K562 (cell line): ENCODE results near the gene TBXAS1. TPM values are rescaled to one million over a fixed set of nuclear protein-coding genes. Genes with fewer than 3 reads are reported as not detected.

Source experiments
- HDAC1 ChIP-seq, 2 experiments: fragments of 450-650 bp; IDR thresholded peaks; 2 replicates each; pipeline ENCODE4 v1.6.1; 2016 to 2017; ENCODE audit warnings: inconsistent platforms in 1 of 2, mild to moderate bottlenecking in 1 of 2, moderate library complexity in 1 of 2
- RFX1 ChIP-seq: fragments of 450-650 bp; IDR thresholded peaks from 2 replicates; pipeline ENCODE4 v1.6.1; 2016; ENCODE audit warnings: mild to moderate bottlenecking, moderate library complexity
- TAF1 ChIP-seq: IDR thresholded peaks from 2 replicates; pipeline ENCODE4 v1.6.1; 2011; ENCODE audit warnings: mild to moderate bottlenecking, low read length, moderate library complexity; ENCODE audit not compliant: insufficient read depth, control insufficient read depth, severe bottlenecking; ENCODE audit errors: extremely low read depth
- ZNF121 ChIP-seq: sonication (generic); formaldehyde crosslinking; conservative IDR thresholded peaks from 2 replicates; pipeline ENCODE4 v1.8.0; 2022; ENCODE audit warnings: missing genetic modification reagents
- ZNF133 ChIP-seq: fragments of 250-450 bp; sonication (Bioruptor Pico); IDR thresholded peaks from 2 replicates; pipeline ENCODE4 v1.4.0; 2020; ENCODE audit warnings: mild to moderate bottlenecking
- polyA plus RNA-seq, 8 experiments: library from polyadenylated mRNA; depleted of rRNA in 4 of 8; stranded (reverse) in 5 of 8; unstranded in 3 of 8; fragments of >200 nt; fragmentation: Nextera tagmentation in 2 of 8; fragmentation: Illumina TruSeq in 1 of 8; extraction: Ambion mirVana in 2 of 8; extraction: Trizol in 1 of 8; gene quantifications; 2 replicates each; pipeline versions ENCODE4 v1.2.1 to v1.2.3, GENCODE V29; 2011 to 2014; ENCODE audit warnings: inconsistent platforms in 1 of 8, missing spikeins in 1 of 8
- total RNA-seq, 7 experiments: library from RNA; depleted of rRNA in 6 of 7; stranded (reverse); fragments of >200 nt in 6 of 7; fragmentation: Illumina TruSeq in 2 of 7; extraction: Trizol in 2 of 7; gene quantifications; 2 replicates each; pipeline versions ENCODE4 v1.2.1 to v1.2.3, GENCODE V29; 2011 to 2021; ENCODE audit warnings: low replicate concordance in 1 of 7
- TF ChIP-seq, protein P1 (sequence below): conservative IDR thresholded peaks from 2 replicates; pipeline ENCODE4 v1.6.1; 2011; ENCODE audit warnings: low read depth, mild to moderate bottlenecking, low read length; ENCODE audit not compliant: control insufficient read depth
- TF ChIP-seq, protein P2 (sequence below): sonication (generic); formaldehyde crosslinking; IDR thresholded peaks from 2 replicates; pipeline ENCODE4 v1.8.1; 2023; ENCODE audit warnings: mild to moderate bottlenecking, missing genetic modification reagents
- TF ChIP-seq, protein P3 (sequence below): fragments of 450-650 bp; IDR thresholded peaks from one replicate; pipeline ENCODE4 v1.6.1; 2018; ENCODE audit warnings: mild to moderate bottlenecking, moderate library complexity; ENCODE audit not compliant: partially characterized antibody
- TF ChIP-seq, protein P4 (sequence below): fragments of 450-650 bp; IDR thresholded peaks from 2 replicates; pipeline ENCODE4 v1.6.1; 2017; ENCODE audit warnings: mild to moderate bottlenecking, moderate library complexity
- TF ChIP-seq, protein P5 (sequence below): sonication (generic); formaldehyde crosslinking; IDR thresholded peaks from 2 replicates; pipeline ENCODE4 v1.8.1; 2023; ENCODE audit warnings: missing genetic modification reagents, mild to moderate bottlenecking, borderline replicate concordance
- TF ChIP-seq, protein P6 (sequence below): fragments of 450-650 bp; IDR thresholded peaks from 2 replicates; pipeline ENCODE4 v1.6.1; 2016; ENCODE audit warnings: borderline replicate concordance

Gene TBXAS1
- total and polyA plus RNA-seq, 9 of the 15 experiments (the other 6 are each of a cell fraction or from before 2014, with no cell fraction given): 1.1 to 8.3 (median 1.9) TPM

- TF ChIP-seq HDAC1 (IDR thresholded peaks at IDR 0.05) (peak; percentile 83 to 88; a peak in 3 of 4 replicates), RFX1 (no peak), ZNF121 (CRISPR knock-in tag) (no peak), ZNF133 (no peak), TAF1 (no peak)
- TF ChIP-seq, protein P1, sequence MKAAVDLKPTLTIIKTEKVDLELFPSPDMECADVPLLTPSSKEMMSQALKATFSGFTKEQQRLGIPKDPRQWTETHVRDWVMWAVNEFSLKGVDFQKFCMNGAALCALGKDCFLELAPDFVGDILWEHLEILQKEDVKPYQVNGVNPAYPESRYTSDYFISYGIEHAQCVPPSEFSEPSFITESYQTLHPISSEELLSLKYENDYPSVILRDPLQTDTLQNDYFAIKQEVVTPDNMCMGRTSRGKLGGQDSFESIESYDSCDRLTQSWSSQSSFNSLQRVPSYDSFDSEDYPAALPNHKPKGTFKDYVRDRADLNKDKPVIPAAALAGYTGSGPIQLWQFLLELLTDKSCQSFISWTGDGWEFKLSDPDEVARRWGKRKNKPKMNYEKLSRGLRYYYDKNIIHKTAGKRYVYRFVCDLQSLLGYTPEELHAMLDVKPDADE: no peak
- TF ChIP-seq, protein P2, sequence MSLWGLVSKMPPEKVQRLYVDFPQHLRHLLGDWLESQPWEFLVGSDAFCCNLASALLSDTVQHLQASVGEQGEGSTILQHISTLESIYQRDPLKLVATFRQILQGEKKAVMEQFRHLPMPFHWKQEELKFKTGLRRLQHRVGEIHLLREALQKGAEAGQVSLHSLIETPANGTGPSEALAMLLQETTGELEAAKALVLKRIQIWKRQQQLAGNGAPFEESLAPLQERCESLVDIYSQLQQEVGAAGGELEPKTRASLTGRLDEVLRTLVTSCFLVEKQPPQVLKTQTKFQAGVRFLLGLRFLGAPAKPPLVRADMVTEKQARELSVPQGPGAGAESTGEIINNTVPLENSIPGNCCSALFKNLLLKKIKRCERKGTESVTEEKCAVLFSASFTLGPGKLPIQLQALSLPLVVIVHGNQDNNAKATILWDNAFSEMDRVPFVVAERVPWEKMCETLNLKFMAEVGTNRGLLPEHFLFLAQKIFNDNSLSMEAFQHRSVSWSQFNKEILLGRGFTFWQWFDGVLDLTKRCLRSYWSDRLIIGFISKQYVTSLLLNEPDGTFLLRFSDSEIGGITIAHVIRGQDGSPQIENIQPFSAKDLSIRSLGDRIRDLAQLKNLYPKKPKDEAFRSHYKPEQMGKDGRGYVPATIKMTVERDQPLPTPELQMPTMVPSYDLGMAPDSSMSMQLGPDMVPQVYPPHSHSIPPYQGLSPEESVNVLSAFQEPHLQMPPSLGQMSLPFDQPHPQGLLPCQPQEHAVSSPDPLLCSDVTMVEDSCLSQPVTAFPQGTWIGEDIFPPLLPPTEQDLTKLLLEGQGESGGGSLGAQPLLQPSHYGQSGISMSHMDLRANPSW (CRISPR knock-in tag): no peak; the same call in 1 of the 2 replicates
- TF ChIP-seq, protein P3, sequence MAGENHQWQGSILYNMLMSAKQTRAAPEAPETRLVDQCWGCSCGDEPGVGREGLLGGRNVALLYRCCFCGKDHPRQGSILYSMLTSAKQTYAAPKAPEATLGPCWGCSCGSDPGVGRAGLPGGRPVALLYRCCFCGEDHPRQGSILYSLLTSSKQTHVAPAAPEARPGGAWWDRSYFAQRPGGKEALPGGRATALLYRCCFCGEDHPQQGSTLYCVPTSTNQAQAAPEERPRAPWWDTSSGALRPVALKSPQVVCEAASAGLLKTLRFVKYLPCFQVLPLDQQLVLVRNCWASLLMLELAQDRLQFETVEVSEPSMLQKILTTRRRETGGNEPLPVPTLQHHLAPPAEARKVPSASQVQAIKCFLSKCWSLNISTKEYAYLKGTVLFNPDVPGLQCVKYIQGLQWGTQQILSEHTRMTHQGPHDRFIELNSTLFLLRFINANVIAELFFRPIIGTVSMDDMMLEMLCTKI: no peak
- TF ChIP-seq, protein P4, sequence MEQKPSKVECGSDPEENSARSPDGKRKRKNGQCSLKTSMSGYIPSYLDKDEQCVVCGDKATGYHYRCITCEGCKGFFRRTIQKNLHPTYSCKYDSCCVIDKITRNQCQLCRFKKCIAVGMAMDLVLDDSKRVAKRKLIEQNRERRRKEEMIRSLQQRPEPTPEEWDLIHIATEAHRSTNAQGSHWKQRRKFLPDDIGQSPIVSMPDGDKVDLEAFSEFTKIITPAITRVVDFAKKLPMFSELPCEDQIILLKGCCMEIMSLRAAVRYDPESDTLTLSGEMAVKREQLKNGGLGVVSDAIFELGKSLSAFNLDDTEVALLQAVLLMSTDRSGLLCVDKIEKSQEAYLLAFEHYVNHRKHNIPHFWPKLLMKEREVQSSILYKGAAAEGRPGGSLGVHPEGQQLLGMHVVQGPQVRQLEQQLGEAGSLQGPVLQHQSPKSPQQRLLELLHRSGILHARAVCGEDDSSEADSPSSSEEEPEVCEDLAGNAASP: no peak
- TF ChIP-seq, protein P5, sequence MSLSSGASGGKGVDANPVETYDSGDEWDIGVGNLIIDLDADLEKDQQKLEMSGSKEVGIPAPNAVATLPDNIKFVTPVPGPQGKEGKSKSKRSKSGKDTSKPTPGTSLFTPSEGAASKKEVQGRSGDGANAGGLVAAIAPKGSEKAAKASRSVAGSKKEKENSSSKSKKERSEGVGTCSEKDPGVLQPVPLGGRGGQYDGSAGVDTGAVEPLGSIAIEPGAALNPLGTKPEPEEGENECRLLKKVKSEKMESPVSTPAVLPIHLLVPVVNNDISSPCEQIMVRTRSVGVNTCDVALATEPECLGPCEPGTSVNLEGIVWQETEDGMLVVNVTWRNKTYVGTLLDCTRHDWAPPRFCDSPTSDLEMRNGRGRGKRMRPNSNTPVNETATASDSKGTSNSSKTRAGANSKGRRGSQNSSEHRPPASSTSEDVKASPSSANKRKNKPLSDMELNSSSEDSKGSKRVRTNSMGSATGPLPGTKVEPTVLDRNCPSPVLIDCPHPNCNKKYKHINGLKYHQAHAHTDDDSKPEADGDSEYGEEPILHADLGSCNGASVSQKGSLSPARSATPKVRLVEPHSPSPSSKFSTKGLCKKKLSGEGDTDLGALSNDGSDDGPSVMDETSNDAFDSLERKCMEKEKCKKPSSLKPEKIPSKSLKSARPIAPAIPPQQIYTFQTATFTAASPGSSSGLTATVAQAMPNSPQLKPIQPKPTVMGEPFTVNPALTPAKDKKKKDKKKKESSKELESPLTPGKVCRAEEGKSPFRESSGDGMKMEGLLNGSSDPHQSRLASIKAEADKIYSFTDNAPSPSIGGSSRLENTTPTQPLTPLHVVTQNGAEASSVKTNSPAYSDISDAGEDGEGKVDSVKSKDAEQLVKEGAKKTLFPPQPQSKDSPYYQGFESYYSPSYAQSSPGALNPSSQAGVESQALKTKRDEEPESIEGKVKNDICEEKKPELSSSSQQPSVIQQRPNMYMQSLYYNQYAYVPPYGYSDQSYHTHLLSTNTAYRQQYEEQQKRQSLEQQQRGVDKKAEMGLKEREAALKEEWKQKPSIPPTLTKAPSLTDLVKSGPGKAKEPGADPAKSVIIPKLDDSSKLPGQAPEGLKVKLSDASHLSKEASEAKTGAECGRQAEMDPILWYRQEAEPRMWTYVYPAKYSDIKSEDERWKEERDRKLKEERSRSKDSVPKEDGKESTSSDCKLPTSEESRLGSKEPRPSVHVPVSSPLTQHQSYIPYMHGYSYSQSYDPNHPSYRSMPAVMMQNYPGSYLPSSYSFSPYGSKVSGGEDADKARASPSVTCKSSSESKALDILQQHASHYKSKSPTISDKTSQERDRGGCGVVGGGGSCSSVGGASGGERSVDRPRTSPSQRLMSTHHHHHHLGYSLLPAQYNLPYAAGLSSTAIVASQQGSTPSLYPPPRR (CRISPR knock-in tag): peak; percentile 66; the same call in 1 of the 2 replicates
- TF ChIP-seq, protein P6, sequence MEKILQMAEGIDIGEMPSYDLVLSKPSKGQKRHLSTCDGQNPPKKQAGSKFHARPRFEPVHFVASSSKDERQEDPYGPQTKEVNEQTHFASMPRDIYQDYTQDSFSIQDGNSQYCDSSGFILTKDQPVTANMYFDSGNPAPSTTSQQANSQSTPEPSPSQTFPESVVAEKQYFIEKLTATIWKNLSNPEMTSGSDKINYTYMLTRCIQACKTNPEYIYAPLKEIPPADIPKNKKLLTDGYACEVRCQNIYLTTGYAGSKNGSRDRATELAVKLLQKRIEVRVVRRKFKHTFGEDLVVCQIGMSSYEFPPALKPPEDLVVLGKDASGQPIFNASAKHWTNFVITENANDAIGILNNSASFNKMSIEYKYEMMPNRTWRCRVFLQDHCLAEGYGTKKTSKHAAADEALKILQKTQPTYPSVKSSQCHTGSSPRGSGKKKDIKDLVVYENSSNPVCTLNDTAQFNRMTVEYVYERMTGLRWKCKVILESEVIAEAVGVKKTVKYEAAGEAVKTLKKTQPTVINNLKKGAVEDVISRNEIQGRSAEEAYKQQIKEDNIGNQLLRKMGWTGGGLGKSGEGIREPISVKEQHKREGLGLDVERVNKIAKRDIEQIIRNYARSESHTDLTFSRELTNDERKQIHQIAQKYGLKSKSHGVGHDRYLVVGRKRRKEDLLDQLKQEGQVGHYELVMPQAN: peak; percentile 43; the same call in 1 of the 2 replicates
These were observed 87.0 kb downstream of the TBXAS1 start (continued) for GRCh38 chr7:139915864-139916716.
